B cell (primary cell): Measurements from ENCODE around the gene FABP6. TPM values are rescaled to one million over a fixed set of nuclear protein-coding genes. Genes with fewer than 3 reads are reported as not detected.
A peak's percentile ranks its signal among the peaks of the same experiment; 100 is the strongest.

Experiments used
- ATAC-seq: fragments of 200-7000 bp; cut with Tn5 transposase; one replicate; pipeline ENCODE4 v1.10.0; 2021; ENCODE audit warnings: low read depth, mild to moderate bottlenecking, moderate number of reproducible peaks, moderate library complexity
- CTCF ChIA-PET: fragments of 350-600 bp; sonication (Branson Sonifier 250); formaldehyde crosslinking; loops from one replicate; lab custom pipeline; 2021; ENCODE audit warnings: antibody characterized with exemption, inconsistent platforms; lab: Charles Lee
- POLR2A ChIA-PET: fragments of 350-600 bp; sonication (Branson Sonifier 250); formaldehyde crosslinking; loops from one replicate; lab custom pipeline; 2021; ENCODE audit warnings: antibody characterized with exemption; lab: Charles Lee
- DNase-seq: peaks from one replicate; pipeline ENCODE4 v3.0.0; 2013
- H2AFZ ChIP-seq: 2 replicates; pipeline ENCODE4 v1.6.1; 2012; ENCODE audit warnings: mild to moderate bottlenecking, low read depth, low read length; ENCODE audit not compliant: insufficient read depth, poor library complexity, severe bottlenecking
- H3K27ac ChIP-seq, 2 donors: 1 replicate in 1 of 2; 2 replicates in 1 of 2; pipeline ENCODE4 v1.5.1; 2012 to 2013; ENCODE audit warnings: low read length in 2 of 2, mild to moderate bottlenecking in 2 of 2, moderate library complexity in 1 of 2
- H3K27me3 ChIP-seq, 4 experiments: fragments of 200-600 bp in 1 of 4; sonication (generic) in 1 of 4; replicated peaks in 1 of 4; 1 replicate in 2 of 4; 2 replicates in 2 of 4; pipeline versions ENCODE4 v1.6.1 to v1.7.0; 2013 to 2016; ENCODE audit warnings: low read length in 3 of 4, mild to moderate bottlenecking in 2 of 4, mixed read lengths in 1 of 4, moderate library complexity in 1 of 4; ENCODE audit not compliant: insufficient read depth in 4 of 4, control insufficient read depth in 3 of 4; ENCODE audit errors: control extremely low read depth in 1 of 4
- H3K36me3 ChIP-seq, 2 experiments: replicated peaks in 1 of 2; 1 replicate in 1 of 2; 2 replicates in 1 of 2; pipeline versions ENCODE4 v1.6.1 to v1.7.1; 2013; ENCODE audit warnings: low read length in 1 of 2; ENCODE audit not compliant: insufficient read depth in 2 of 2, control insufficient read depth in 1 of 2; ENCODE audit errors: control extremely low read depth in 1 of 2, extremely low read depth in 1 of 2
- H3K4me1 ChIP-seq, 2 donors: fragments of 200-600 bp in 1 of 2; sonication (generic) in 1 of 2; 1 replicate in 1 of 2; 2 replicates in 1 of 2; pipeline versions ENCODE4 v1.5.1 to v1.6.1; 2013 to 2017; ENCODE audit warnings: low read length in 2 of 2; ENCODE audit not compliant: control insufficient read depth in 2 of 2, insufficient read depth in 2 of 2
- H3K4me2 ChIP-seq: replicated peaks from 2 replicates; pipeline ENCODE3; 2012; ENCODE audit warnings: mild to moderate bottlenecking, low read depth, low read length; ENCODE audit not compliant: poor library complexity, severe bottlenecking
- H3K4me3 ChIP-seq, 5 experiments: fragments of 200-600 bp in 1 of 5; sonication (generic) in 1 of 5; 1 replicate in 3 of 5; 2 replicates in 2 of 5; pipeline versions ENCODE4 v1.5.1 to v1.7.0; 2011 to 2016; ENCODE audit warnings: low read length in 4 of 5, mild to moderate bottlenecking in 4 of 5, low read depth in 2 of 5, control low read depth in 1 of 5, moderate library complexity in 1 of 5; ENCODE audit not compliant: insufficient read depth in 1 of 5; ENCODE audit errors: control extremely low read depth in 1 of 5, extremely low read depth in 1 of 5
- H3K79me2 ChIP-seq: fragments of 200-600 bp; sonication (generic); one replicate; pipeline ENCODE4 v1.6.0; 2016; ENCODE audit warnings: low read length; ENCODE audit not compliant: control insufficient read depth, insufficient read depth
- H3K9ac ChIP-seq: fragments of 200-600 bp; sonication (generic); 2 replicates; pipeline ENCODE4 v1.6.1; 2017; ENCODE audit warnings: mild to moderate bottlenecking, low read length, moderate library complexity
- H3K9me3 ChIP-seq, 3 donors: one replicate each; pipeline versions ENCODE4 v1.6.1 to v1.7.1; 2013; ENCODE audit warnings: low read length in 2 of 3; ENCODE audit not compliant: control insufficient read depth in 2 of 3, insufficient read depth in 1 of 3; ENCODE audit errors: control extremely low read depth in 1 of 3
- H4K20me1 ChIP-seq: 2 replicates; pipeline ENCODE4 v1.6.0; 2012; ENCODE audit warnings: mild to moderate bottlenecking, low read length; ENCODE audit not compliant: insufficient read depth, control insufficient read depth, poor library complexity, severe bottlenecking
- H3K27ac Mint-ChIP-seq: one replicate; pipeline ENCODE4 v1.8.0; 2021; ENCODE audit warnings: mixed read lengths
- H3K27me3 Mint-ChIP-seq: one replicate; pipeline ENCODE4 v1.8.0; 2021; ENCODE audit warnings: mixed read lengths
- H3K4me1 Mint-ChIP-seq: one replicate; pipeline ENCODE4 v1.8.0; 2021; ENCODE audit warnings: mixed read lengths
- H3K4me3 Mint-ChIP-seq: one replicate; pipeline ENCODE4 v1.8.0; 2021; ENCODE audit warnings: mixed read lengths
- H3K9me3 Mint-ChIP-seq: one replicate; pipeline ENCODE4 v1.8.0; 2022; ENCODE audit warnings: mixed read lengths; ENCODE audit not compliant: insufficient read depth
- CTCF ChIP-seq: fragments of 200-600 bp; IDR thresholded peaks from one replicate; pipeline ENCODE4 v1.8.0; 2022; ENCODE audit warnings: antibody characterized with exemption, mild to moderate bottlenecking
- EZH2 ChIP-seq: IDR thresholded peaks from 2 replicates; pipeline ENCODE4 v1.6.1; 2012; ENCODE audit warnings: borderline replicate concordance, low read depth, mild to moderate bottlenecking, moderate library complexity, low read length; ENCODE audit not compliant: insufficient read depth, poor library complexity, severe bottlenecking
- WGBS: methylation state at CpG from one replicate; pipeline ENCODE4 v1.1.5; 2013; ENCODE audit warnings: missing lambda C conversion rate; ENCODE audit not compliant: insufficient coverage; 5-methylcytosine and 5-hydroxymethylcytosine counted together
- intact Hi-C: fragments of 100-400 bp; cut with micrococcal nuclease; formaldehyde crosslinking; loops from one replicate; pipeline ENCODE4 v1.10.0; 2022
- polyA plus RNA-seq: library from polyadenylated mRNA; depleted of rRNA; stranded (reverse); fragments of >200 nt; gene quantifications from 2 replicates; pipeline ENCODE4 v1.2.3, GENCODE V29; 2012
- total RNA-seq, 2 donors: library from RNA; stranded (reverse); fragments of 120-200 nt in 1 of 2; gene quantifications; 1 replicate in 1 of 2; 2 replicates in 1 of 2; pipeline versions ENCODE4 v1.2.3 to v1.2.4, GENCODE V29; 2013 to 2022

Gene FABP6
- total and polyA plus RNA-seq, 2 donors (not counting 1 experiment from before 2014, with no cell fraction given), result not detected

GRCh38 chr5:160271396-160271795 is 42.1 kb downstream of the FABP6 start:
- Mint-ChIP-seq H3K27me3 (peaks cover 8% of the 10 kb centered on the region), H3K4me3 (peak overlapping the region; percentile 59), H3K9me3 (no peaks in the 10 kb centered on the region), H3K27ac (no peak overlapping the region), H3K4me1 (peaks cover 9% of the 10 kb centered on the region)
- TF ChIP-seq EZH2, result no peak
- TF ChIP-seq CTCF, result no peak
- intact Hi-C loops, result no loop called here
- H2AFZ ChIP-seq, result peak overlapping the region; percentile 66
- peak overlapping the region; percentile 30 for H3K9ac ChIP-seq
- ChIA-PET POLR2A (no interaction called here), CTCF (no interaction called here)
- no peaks in the 10 kb centered on the region for H3K36me3 ChIP-seq
- H3K27me3 ChIP-seq, result no peaks in the 10 kb centered on the region
- H3K27ac ChIP-seq, result no peak overlapping the region
- ATAC-seq, result no peak
- H3K9me3 ChIP-seq, result no peaks in the 10 kb centered on the region
- no peak overlapping the region for H3K4me3 ChIP-seq
- DNase-seq, result no peak
- peak overlapping the region; percentile 50 for H3K4me2 ChIP-seq
- no peaks in the 10 kb centered on the region for H4K20me1 ChIP-seq
- H3K79me2 ChIP-seq, result no peaks in the 10 kb centered on the region
- peaks cover 11 to 13% of the 10 kb centered on the region in 2 donors for H3K4me1 ChIP-seq
- 12% methylated on average over 8 of the region's 8 CpGs for WGBS

- peak overlapping the region; percentile 50 for H3K4me2 ChIP-seq
- peaks cover 7% of the 10 kb centered on the region for H3K27me3 Mint-ChIP-seq
- H3K4me1 ChIP-seq, result peaks cover 11 to 13% of the 10 kb centered on the region in 2 donors
- no peaks in the 10 kb centered on the region for H3K9me3 ChIP-seq
- WGBS, result 12% methylated on average over 3 of the region's 6 CpGs
- no peaks in the 10 kb centered on the region for H3K27me3 ChIP-seq
- H3K9me3 Mint-ChIP-seq, result no peaks in the 10 kb centered on the region
- intact Hi-C loops, result no loop called here
- H3K4me3 Mint-ChIP-seq, result peak overlapping the region; percentile 59
- CTCF ChIA-PET, result no interaction called here
- no peaks in the 10 kb centered on the region for H3K36me3 ChIP-seq
- peak overlapping the region; percentile 30 for H3K9ac ChIP-seq
- H3K4me3 ChIP-seq, result no peak overlapping the region
- H3K79me2 ChIP-seq, result no peaks in the 10 kb centered on the region
- DNase-seq (no peak), ATAC-seq (no peak)
- peak overlapping the region; percentile 66 for H2AFZ ChIP-seq
- H3K4me1 Mint-ChIP-seq, result peaks cover 9% of the 10 kb centered on the region
- no peak for TF ChIP-seq EZH2
- TF ChIP-seq CTCF, result no peak
- no peak overlapping the region for H3K27ac ChIP-seq
- H3K27ac Mint-ChIP-seq, result no peak overlapping the region
- no peaks in the 10 kb centered on the region for H4K20me1 ChIP-seq
- POLR2A ChIA-PET, result no interaction called here
These were observed 42.5 kb downstream of the FABP6 start for GRCh38 chr5:160271836-160272235.
